HepG2 (cell line): ENCODE measurements around the gene CD300A. TPM values are rescaled to one million over a fixed set of nuclear protein-coding genes. Genes with fewer than 3 reads are reported as not detected.

Experiments
- CHD4 ChIP-seq: fragments of 200-600 bp; sonication (generic); IDR thresholded peaks from 2 replicates; pipeline ENCODE4 v1.7.0; 2017; ENCODE audit warnings: mild to moderate bottlenecking, low read length, borderline replicate concordance
- JUN ChIP-seq: sonication (generic); formaldehyde crosslinking; IDR thresholded peaks from 2 replicates; pipeline ENCODE4 v1.4.0; 2020; ENCODE audit warnings: mild to moderate bottlenecking, missing genetic modification reagents
- KDM1A ChIP-seq: IDR thresholded peaks from 2 replicates; pipeline ENCODE4 v1.6.1; 2016; ENCODE audit warnings: missing compliant biosample characterization
- KLF6 ChIP-seq: IDR thresholded peaks from 2 replicates; pipeline ENCODE4 v1.8.0; 2016; ENCODE audit warnings: missing biosample characterization, missing genetic modification reagents
- MTF1 ChIP-seq: sonication (generic); formaldehyde crosslinking; IDR thresholded peaks from 2 replicates; pipeline ENCODE4 v1.5.0; 2020; ENCODE audit warnings: missing genetic modification reagents
- PHF5A ChIP-seq: IDR thresholded peaks from one replicate; pipeline ENCODE4 v1.6.1; 2018; ENCODE audit warnings: low read depth, missing genetic modification reagents; ENCODE audit not compliant: unreplicated experiment
- PLRG1 ChIP-seq: fragments of 450-650 bp; conservative IDR thresholded peaks from 2 replicates; pipeline ENCODE4 v1.6.1; 2016
- ZNF354B ChIP-seq: sonication (generic); formaldehyde crosslinking; IDR thresholded peaks from 2 replicates; pipeline ENCODE4 v1.8.0; 2022; ENCODE audit warnings: mild to moderate bottlenecking, missing genetic modification reagents
- ZNF367 ChIP-seq: sonication (generic); formaldehyde crosslinking; IDR thresholded peaks from 2 replicates; pipeline ENCODE4 v1.4.0; 2020; ENCODE audit warnings: missing genetic modification reagents, borderline replicate concordance
- ZNF552 ChIP-seq: sonication (generic); formaldehyde crosslinking; IDR thresholded peaks from 2 replicates; pipeline ENCODE4 v1.9.0; 2022; ENCODE audit warnings: missing genetic modification reagents, mild to moderate bottlenecking, borderline replicate concordance
- ZNF616 ChIP-seq: sonication (generic); formaldehyde crosslinking; IDR thresholded peaks from 2 replicates; pipeline ENCODE4 v1.5.0; 2020; ENCODE audit warnings: low read depth, mild to moderate bottlenecking, missing genetic modification reagents
- ZNF652 ChIP-seq: IDR thresholded peaks from 2 replicates; pipeline ENCODE4 v1.6.1; 2016; ENCODE audit warnings: low read depth, borderline replicate concordance
- ZNF780A ChIP-seq: sonication (generic); formaldehyde crosslinking; IDR thresholded peaks from 2 replicates; pipeline ENCODE4 v1.8.0; 2022; ENCODE audit warnings: mild to moderate bottlenecking, missing genetic modification reagents, moderate library complexity
- polyA plus RNA-seq, 8 experiments: library from polyadenylated mRNA; depleted of rRNA in 3 of 8; stranded (reverse) in 7 of 8; unstranded in 1 of 8; fragments of >200 nt; fragmentation: Illumina TruSeq in 4 of 8; extraction: Trizol in 4 of 8; gene quantifications; 2 replicates each; pipeline versions ENCODE4 v1.2.1 to v1.2.3, GENCODE V29; 2011 to 2016; ENCODE audit warnings: low read depth in 4 of 8, missing spikeins in 1 of 8, mixed read lengths in 1 of 8; ENCODE audit not compliant: insufficient read depth in 1 of 8
- total RNA-seq, 5 experiments: library from RNA; depleted of rRNA; stranded (reverse); fragments of >200 nt; fragmentation: Illumina TruSeq; extraction: Trizol; gene quantifications; 2 replicates each; pipeline ENCODE4 v1.2.3, GENCODE V29; 2016; ENCODE audit warnings: low read depth in 1 of 5
- TF ChIP-seq, protein P1 (sequence below): sonication (generic); formaldehyde crosslinking; IDR thresholded peaks from 2 replicates; pipeline ENCODE4 v1.4.0; 2020; ENCODE audit warnings: missing genetic modification reagents
- TF ChIP-seq, protein P2 (sequence below): IDR thresholded peaks from 2 replicates; pipeline ENCODE4 v1.6.1; 2016; ENCODE audit warnings: missing biosample characterization, missing genetic modification reagents, low read depth
- TF ChIP-seq, protein P3 (sequence below): sonication (generic); formaldehyde crosslinking; IDR thresholded peaks from 2 replicates; pipeline ENCODE4 v1.4.0; 2020; ENCODE audit warnings: missing genetic modification reagents

CD300A gene
- total and polyA plus RNA-seq, 2 of the 13 experiments (the other 11 are each of a cell fraction or from before 2014, with no cell fraction given), result not detected

DNA sequence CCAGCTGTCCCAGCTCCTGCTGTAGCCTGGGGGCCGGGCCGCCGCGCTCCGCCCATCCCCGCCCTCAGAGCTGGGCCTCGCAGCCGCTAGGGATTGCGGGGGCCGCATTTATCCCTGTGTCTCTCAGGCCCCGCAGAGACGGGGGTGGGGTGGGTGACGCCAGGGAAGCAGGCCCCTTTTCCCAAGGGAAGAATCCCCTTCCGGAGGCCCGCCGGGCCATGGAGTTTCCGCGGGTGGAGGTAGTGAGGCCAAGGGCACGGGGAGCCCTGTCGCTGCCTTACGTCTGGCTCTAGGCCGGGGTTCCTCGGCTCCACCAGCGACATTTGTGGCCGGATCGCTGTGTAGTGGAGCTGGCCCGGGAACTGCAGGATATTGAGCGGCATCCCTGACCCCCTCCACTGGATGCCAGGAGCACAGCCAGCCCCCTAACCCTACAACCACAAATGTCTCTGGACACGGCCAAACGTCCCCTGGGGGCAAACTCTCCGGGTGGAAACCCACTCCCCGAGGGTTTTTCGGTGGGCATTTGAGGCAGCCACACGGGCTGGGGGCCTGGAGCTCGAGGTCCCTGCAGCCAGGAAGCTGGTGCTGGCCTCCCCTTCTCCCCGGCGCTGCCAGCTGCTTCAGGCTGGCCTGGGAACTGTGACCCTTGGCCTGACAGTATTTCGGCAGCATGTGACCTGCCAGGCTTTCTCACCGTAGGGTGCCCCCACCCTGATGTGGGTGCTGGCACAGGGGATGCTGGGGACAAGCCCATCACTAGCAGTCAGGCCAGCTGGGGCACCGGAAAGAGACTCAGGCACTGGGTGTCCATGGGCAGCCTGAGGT, 12.0 kb upstream of the CD300A start (continued):
- TF ChIP-seq, protein P1, sequence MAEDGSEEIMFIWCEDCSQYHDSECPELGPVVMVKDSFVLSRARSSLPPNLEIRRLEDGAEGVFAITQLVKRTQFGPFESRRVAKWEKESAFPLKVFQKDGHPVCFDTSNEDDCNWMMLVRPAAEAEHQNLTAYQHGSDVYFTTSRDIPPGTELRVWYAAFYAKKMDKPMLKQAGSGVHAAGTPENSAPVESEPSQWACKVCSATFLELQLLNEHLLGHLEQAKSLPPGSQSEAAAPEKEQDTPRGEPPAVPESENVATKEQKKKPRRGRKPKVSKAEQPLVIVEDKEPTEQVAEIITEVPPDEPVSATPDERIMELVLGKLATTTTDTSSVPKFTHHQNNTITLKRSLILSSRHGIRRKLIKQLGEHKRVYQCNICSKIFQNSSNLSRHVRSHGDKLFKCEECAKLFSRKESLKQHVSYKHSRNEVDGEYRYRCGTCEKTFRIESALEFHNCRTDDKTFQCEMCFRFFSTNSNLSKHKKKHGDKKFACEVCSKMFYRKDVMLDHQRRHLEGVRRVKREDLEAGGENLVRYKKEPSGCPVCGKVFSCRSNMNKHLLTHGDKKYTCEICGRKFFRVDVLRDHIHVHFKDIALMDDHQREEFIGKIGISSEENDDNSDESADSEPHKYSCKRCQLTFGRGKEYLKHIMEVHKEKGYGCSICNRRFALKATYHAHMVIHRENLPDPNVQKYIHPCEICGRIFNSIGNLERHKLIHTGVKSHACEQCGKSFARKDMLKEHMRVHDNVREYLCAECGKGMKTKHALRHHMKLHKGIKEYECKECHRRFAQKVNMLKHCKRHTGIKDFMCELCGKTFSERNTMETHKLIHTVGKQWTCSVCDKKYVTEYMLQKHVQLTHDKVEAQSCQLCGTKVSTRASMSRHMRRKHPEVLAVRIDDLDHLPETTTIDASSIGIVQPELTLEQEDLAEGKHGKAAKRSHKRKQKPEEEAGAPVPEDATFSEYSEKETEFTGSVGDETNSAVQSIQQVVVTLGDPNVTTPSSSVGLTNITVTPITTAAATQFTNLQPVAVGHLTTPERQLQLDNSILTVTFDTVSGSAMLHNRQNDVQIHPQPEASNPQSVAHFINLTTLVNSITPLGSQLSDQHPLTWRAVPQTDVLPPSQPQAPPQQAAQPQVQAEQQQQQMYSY (CRISPR knock-in tag), result no peak
- TF ChIP-seq PLRG1 (no peak), ZNF354B (CRISPR knock-in tag) (no peak; the same call in 1 of the 2 replicates), ZNF552 (CRISPR knock-in tag) (no peak), MTF1 (no peak), ZNF652 (CRISPR knock-in tag) (no peak), PHF5A (CRISPR knock-in tag) (no peak), JUN (CRISPR knock-in tag) (no peak), ZNF616 (CRISPR knock-in tag) (no peak), ZNF367 (CRISPR knock-in tag) (peak; percentile 12; the same call in 1 of the 2 replicates), KLF6 (CRISPR knock-in tag) (no peak), CHD4 (no peak), ZNF780A (CRISPR knock-in tag) (no peak), KDM1A (CRISPR knock-in tag) (no peak)
- TF ChIP-seq, protein P2, sequence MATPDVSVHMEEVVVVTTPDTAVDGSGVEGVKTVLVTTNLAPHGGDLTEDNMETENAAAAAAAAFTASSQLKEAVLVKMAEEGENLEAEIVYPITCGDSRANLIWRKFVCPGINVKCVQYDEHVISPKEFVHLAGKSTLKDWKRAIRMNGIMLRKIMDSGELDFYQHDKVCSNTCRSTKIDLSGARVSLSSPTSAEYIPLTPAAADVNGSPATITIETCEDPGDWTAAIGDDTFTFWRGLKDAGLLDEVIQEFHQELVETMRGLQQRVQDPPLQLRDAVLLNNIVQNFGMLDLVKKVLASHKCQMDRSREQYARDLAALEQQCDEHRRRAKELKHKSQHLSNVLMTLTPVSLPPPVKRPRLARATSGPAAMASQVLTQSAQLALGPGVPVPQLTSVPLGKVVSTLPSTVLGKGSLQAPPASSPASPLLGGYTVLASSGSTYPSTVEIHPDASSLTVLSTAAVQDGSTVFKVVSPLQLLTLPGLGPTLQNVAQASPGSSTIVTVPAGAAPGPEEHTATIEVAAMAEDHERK, result no peak
- TF ChIP-seq, protein P3, sequence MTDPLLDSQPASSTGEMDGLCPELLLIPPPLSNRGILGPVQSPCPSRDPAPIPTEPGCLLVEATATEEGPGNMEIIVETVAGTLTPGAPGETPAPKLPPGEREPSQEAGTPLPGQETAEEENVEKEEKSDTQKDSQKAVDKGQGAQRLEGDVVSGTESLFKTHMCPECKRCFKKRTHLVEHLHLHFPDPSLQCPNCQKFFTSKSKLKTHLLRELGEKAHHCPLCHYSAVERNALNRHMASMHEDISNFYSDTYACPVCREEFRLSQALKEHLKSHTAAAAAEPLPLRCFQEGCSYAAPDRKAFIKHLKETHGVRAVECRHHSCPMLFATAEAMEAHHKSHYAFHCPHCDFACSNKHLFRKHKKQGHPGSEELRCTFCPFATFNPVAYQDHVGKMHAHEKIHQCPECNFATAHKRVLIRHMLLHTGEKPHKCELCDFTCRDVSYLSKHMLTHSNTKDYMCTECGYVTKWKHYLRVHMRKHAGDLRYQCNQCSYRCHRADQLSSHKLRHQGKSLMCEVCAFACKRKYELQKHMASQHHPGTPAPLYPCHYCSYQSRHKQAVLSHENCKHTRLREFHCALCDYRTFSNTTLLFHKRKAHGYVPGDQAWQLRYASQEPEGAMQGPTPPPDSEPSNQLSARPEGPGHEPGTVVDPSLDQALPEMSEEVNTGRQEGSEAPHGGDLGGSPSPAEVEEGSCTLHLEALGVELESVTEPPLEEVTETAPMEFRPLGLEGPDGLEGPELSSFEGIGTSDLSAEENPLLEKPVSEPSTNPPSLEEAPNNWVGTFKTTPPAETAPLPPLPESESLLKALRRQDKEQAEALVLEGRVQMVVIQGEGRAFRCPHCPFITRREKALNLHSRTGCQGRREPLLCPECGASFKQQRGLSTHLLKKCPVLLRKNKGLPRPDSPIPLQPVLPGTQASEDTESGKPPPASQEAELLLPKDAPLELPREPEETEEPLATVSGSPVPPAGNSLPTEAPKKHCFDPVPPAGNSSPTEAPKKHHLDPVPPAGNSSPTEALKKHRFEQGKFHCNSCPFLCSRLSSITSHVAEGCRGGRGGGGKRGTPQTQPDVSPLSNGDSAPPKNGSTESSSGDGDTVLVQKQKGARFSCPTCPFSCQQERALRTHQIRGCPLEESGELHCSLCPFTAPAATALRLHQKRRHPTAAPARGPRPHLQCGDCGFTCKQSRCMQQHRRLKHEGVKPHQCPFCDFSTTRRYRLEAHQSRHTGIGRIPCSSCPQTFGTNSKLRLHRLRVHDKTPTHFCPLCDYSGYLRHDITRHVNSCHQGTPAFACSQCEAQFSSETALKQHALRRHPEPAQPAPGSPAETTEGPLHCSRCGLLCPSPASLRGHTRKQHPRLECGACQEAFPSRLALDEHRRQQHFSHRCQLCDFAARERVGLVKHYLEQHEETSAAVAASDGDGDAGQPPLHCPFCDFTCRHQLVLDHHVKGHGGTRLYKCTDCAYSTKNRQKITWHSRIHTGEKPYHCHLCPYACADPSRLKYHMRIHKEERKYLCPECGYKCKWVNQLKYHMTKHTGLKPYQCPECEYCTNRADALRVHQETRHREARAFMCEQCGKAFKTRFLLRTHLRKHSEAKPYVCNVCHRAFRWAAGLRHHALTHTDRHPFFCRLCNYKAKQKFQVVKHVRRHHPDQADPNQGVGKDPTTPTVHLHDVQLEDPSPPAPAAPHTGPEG (CRISPR knock-in tag), result no peak
